ENCODE measurements around the gene MCTP1. TPM values are rescaled to one million over a fixed set of nuclear protein-coding genes. Genes with fewer than 3 reads are reported as not detected.

Gene MCTP1
- total and polyA plus RNA-seq, 2 of the 8 experiments (the other 6 are each of a cell fraction or from before 2014, with no cell fraction given): 0.56 to 3.4 TPM

DNA sequence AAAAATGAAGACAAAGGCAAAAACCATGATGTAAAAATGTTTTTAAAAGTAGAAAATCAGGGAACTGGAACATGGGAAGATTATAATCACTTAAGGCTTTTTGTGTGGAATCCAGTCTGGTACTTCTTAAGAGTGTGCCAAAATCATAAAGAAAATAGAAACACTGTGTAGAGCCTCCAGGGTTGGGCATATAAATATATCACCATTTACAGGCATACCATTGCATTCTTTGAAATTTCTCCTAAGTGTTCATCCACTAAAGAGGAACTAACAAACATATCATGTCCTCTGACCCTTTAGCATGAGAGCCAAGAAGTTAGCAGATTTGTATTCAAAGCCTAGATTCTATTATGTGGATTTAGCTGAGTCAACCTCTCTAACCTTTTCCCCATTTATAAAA, 573.1 kb downstream of the MCTP1 start:
- H3K27me3 ChIP-seq (replicated peaks in 1 of 4; ENCODE audit: control insufficient read depth in 3 of 4, extremely low read depth in 1 of 4, insufficient read depth in 3 of 4, low read length in 3 of 4): no peaks in the 10 kb centered on the region
- no peak overlapping the region for H3K23ac ChIP-seq (ENCODE audit: insufficient read length)
- no peaks in the 10 kb centered on the region for H3K9me3 ChIP-seq (ENCODE audit: insufficient read depth in 2 of 2, low read depth in 1 of 2, low read length in 1 of 2)
- H2AK5ac ChIP-seq (ENCODE audit: low read depth, low read length): no peak overlapping the region
- H3K4me2 ChIP-seq (ENCODE audit: insufficient read depth in 1 of 2, low read depth in 2 of 2, low read length in 2 of 2): no peak overlapping the region
- no peak overlapping the region for H2BK5ac ChIP-seq (ENCODE audit: low read depth, low read length)
- H3K36me3 ChIP-seq (ENCODE audit: control insufficient read depth in 2 of 4, insufficient read depth in 4 of 4, low read length in 3 of 4): no peaks in the 10 kb centered on the region; a peak in 1 of 8 replicates
- H2BK20ac ChIP-seq (ENCODE audit: low read length): no peak overlapping the region
- ChIA-PET CTCF (ENCODE audit: partially characterized antibody) (no interaction called here), POLR2A (ENCODE audit: partially characterized antibody) (no interaction called here)
- H3K9ac ChIP-seq (replicated peaks in 1 of 4; ENCODE audit: extremely low read depth in 1 of 4, low read depth in 3 of 4, low read length in 3 of 4): no peak overlapping the region
- H3K18ac ChIP-seq (ENCODE audit: extremely low read depth, low read length): no peak overlapping the region
- no peak overlapping the region for H3K56ac ChIP-seq (replicated peaks; ENCODE audit: insufficient read length, low read depth, low read length)
- no peak for FAIRE-seq
- H3K23me2 ChIP-seq (ENCODE audit: low read depth, low read length): no peaks in the 10 kb centered on the region
- no peak overlapping the region for H4K8ac ChIP-seq (ENCODE audit: extremely low read depth, insufficient read depth, low read length)
- H3K14ac ChIP-seq (ENCODE audit: insufficient read length): no peak overlapping the region
- no peak overlapping the region for H3K4ac ChIP-seq (replicated peaks; ENCODE audit: insufficient read length, low read depth, low read length)
- H4K5ac ChIP-seq (ENCODE audit: insufficient read length, low read depth, low read length): no peak overlapping the region
- H3K79me1 ChIP-seq (ENCODE audit: low read depth, low read length): no peaks in the 10 kb centered on the region
- H3K79me2 ChIP-seq (ENCODE audit: control insufficient read depth in 1 of 2, insufficient read depth in 2 of 2, low read length in 2 of 2): no peaks in the 10 kb centered on the region
- no peak overlapping the region for H3K4me3 ChIP-seq (ENCODE audit: extremely low read depth in 1 of 4, insufficient read depth in 2 of 4, low read depth in 3 of 4, low read length in 4 of 4)
- H4K20me1 ChIP-seq (replicated peaks in 1 of 2; ENCODE audit: control insufficient read depth in 1 of 2, insufficient read depth in 2 of 2, low read length in 2 of 2): no peaks in the 10 kb centered on the region
- peaks cover 0 to 3% (median 0%) of the 10 kb centered on the region in 4 experiments; a peak in 2 of 7 replicates for H3K4me1 ChIP-seq (replicated peaks in 1 of 4; ENCODE audit: control insufficient read depth in 3 of 4, insufficient read depth in 4 of 4, low read length in 3 of 4)
- no peak overlapping the region for H2BK15ac ChIP-seq (ENCODE audit: low read length)
- no peak overlapping the region for H2AFZ ChIP-seq (ENCODE audit: low read length)
- no peak overlapping the region for H2BK120ac ChIP-seq (replicated peaks; ENCODE audit: low read depth, low read length)
- no peak overlapping the region for H4K91ac ChIP-seq (replicated peaks; ENCODE audit: insufficient read length, low read length)
- no peak for DNase-seq (ENCODE audit: low read depth in 1 of 2, low spot score in 2 of 2)
- no peak overlapping the region for H2BK12ac ChIP-seq (ENCODE audit: low read depth, low read length)
- H3K27ac ChIP-seq (ENCODE audit: low read depth, low read length): no peak overlapping the region
- TF ChIP-seq ATF2 (IDR thresholded peaks at IDR 0.05; ENCODE audit: low read length): no peak
- no peak for TF ChIP-seq CBX5 (IDR thresholded peaks at IDR 0.05; ENCODE audit: low read depth, low read length)
- TF ChIP-seq USF2 (IDR thresholded peaks at IDR 0.05; ENCODE audit: low read length): no peak
- no peak for TF ChIP-seq SP1 (IDR thresholded peaks at IDR 0.05; ENCODE audit: low read depth, low read length)
- TF ChIP-seq SIN3A (conservative IDR thresholded peaks at IDR 0.05 in 1 of 2, IDR thresholded peaks at IDR 0.05 in 1 of 2; ENCODE audit: low read depth in 1 of 2, low read length in 2 of 2): no peak
- TF ChIP-seq HDAC2 (IDR thresholded peaks at IDR 0.05; ENCODE audit: borderline replicate concordance in 1 of 2, low read depth in 2 of 2, low read length in 2 of 2): no peak
- TF ChIP-seq JUN (IDR thresholded peaks at IDR 0.05; ENCODE audit: low read depth, low read length): no peak
- TF ChIP-seq KDM4A (IDR thresholded peaks at IDR 0.05; ENCODE audit: low read depth, low read length, severe bottlenecking): no peak

Data from H1 (cell line).